H1 (cell line): ENCODE results near the gene FRMD4A. TPM values are rescaled to one million over a fixed set of nuclear protein-coding genes. Genes with fewer than 3 reads are reported as not detected.

Source experiments
- BCL11A ChIP-seq, 2 experiments: IDR thresholded peaks; one replicate each; pipeline ENCODE4 v1.6.1; 2011; ENCODE audit warnings: low read depth in 2 of 2, low read length in 2 of 2, mild to moderate bottlenecking in 2 of 2
- CHD7 ChIP-seq: fragments of 300-600 bp; sonication (generic); IDR thresholded peaks from 2 replicates; pipeline ENCODE4 v1.7.1; 2012; ENCODE audit warnings: low read length, moderate library complexity, mild to moderate bottlenecking, inconsistent platforms; ENCODE audit not compliant: insufficient replicate concordance
- PHF8 ChIP-seq: fragments of 200-600 bp; sonication (generic); conservative IDR thresholded peaks from 2 replicates; pipeline ENCODE4 v1.7.1; 2012; ENCODE audit warnings: low read depth, mild to moderate bottlenecking, inconsistent platforms, low read length, moderate library complexity
- SIX5 ChIP-seq: IDR thresholded peaks from 2 replicates; pipeline ENCODE4 v1.6.1; 2011; ENCODE audit warnings: mild to moderate bottlenecking, low read depth, low read length
- TEAD4 ChIP-seq: IDR thresholded peaks from 2 replicates; pipeline ENCODE4 v1.6.1; 2012; ENCODE audit warnings: low read depth, low read length, inconsistent platforms, mixed read lengths
- ZNF274 ChIP-seq: IDR thresholded peaks from 2 replicates; pipeline ENCODE4 v1.7.0; 2012; ENCODE audit warnings: low read length, borderline replicate concordance; ENCODE audit errors: extremely low read depth
- polyA plus RNA-seq, 7 experiments: library from polyadenylated mRNA; depleted of rRNA in 3 of 7; stranded (reverse) in 5 of 7; unstranded in 2 of 7; fragments of >200 nt in 5 of 7; fragments of 200-250 nt in 2 of 7; gene quantifications; 1 replicate in 5 of 7; 2 replicates in 1 of 7; 4 replicates in 1 of 7; pipeline versions ENCODE4 v1.2.1 to v1.2.3, GENCODE V29; 2011 to 2013; ENCODE audit warnings: missing spikeins in 2 of 7, mixed read lengths in 2 of 7
- total RNA-seq: library from RNA; stranded (reverse); fragmentation: NEBNext Ultra II Directional; extraction: Animal tissue kit (Norgen Biotek cat#: 25700); gene quantifications from 2 replicates; pipeline ENCODE4 v1.2.1, GENCODE V29; 2021

Gene FRMD4A
- total and polyA plus RNA-seq, 2 of the 8 experiments (the other 6 are each of a cell fraction or from before 2014, with no cell fraction given) = 38.6 to 39.6 TPM

- TF ChIP-seq SIX5 = no peak
- TF ChIP-seq CHD7 = no peak
- TF ChIP-seq TEAD4 = no peak
- no peak for TF ChIP-seq PHF8
- no peak for TF ChIP-seq BCL11A (IDR thresholded peaks at IDR 0.05; ENCODE audit: low read depth in 2 of 2, low read length in 2 of 2)
- TF ChIP-seq ZNF274 = no peak
Observed at GRCh38 chr10:13984647-13985155, 346.0 kb downstream of the FRMD4A start (continued).
